Astrocyte (in vitro differentiated cells and primary cell): ENCODE measurements around the gene VKORC1. TPM values are rescaled to one million over a fixed set of nuclear protein-coding genes. Genes with fewer than 3 reads are reported as not detected.

Source experiments
- DNase-seq: peaks from one replicate; pipeline ENCODE4 v3.0.0-alpha.2; 2010; ENCODE audit warnings: low read depth
- FAIRE-seq: peaks from 2 replicates; lab custom pipeline; 2011; peaks lifted over from hg19 to GRCh38; lab: Jason Lieb, UNC
- H2AFZ ChIP-seq: 2 replicates; pipeline ENCODE4 v1.6.0; 2012; ENCODE audit warnings: low read depth, low read length, inconsistent platforms
- H3K27ac ChIP-seq: 2 replicates; pipeline ENCODE4 v1.5.1; 2011; ENCODE audit warnings: low read depth, low read length, inconsistent platforms
- H3K27me3 ChIP-seq: 2 replicates; pipeline ENCODE4 v1.6.0; 2011; ENCODE audit warnings: low read length, inconsistent platforms; ENCODE audit not compliant: insufficient read depth
- H3K36me3 ChIP-seq: 2 replicates; pipeline ENCODE4 v1.5.1; 2011; ENCODE audit warnings: low read length, inconsistent platforms; ENCODE audit not compliant: insufficient read depth
- H3K4me1 ChIP-seq: 2 replicates; pipeline ENCODE4 v1.5.1; 2011; ENCODE audit warnings: low read length, inconsistent platforms; ENCODE audit not compliant: insufficient read depth
- H3K4me2 ChIP-seq: 2 replicates; pipeline ENCODE4 v1.6.0; 2012; ENCODE audit warnings: low read length, inconsistent platforms
- H3K4me3 ChIP-seq: 2 replicates; pipeline ENCODE4 v1.5.1; 2011; ENCODE audit warnings: low read depth, mild to moderate bottlenecking, low read length, inconsistent platforms; ENCODE audit not compliant: insufficient read depth
- H3K79me2 ChIP-seq: 2 replicates; pipeline ENCODE4 v1.6.0; 2012; ENCODE audit warnings: mild to moderate bottlenecking, low read length, inconsistent platforms; ENCODE audit not compliant: insufficient read depth
- H3K9ac ChIP-seq: 2 replicates; pipeline ENCODE4 v1.6.0; 2012; ENCODE audit warnings: mild to moderate bottlenecking, low read length, inconsistent platforms
- H3K9me3 ChIP-seq: 2 replicates; pipeline ENCODE4 v1.5.1; 2012; ENCODE audit warnings: low read depth, mild to moderate bottlenecking, low read length, inconsistent platforms; ENCODE audit not compliant: insufficient read depth
- H4K20me1 ChIP-seq: 2 replicates; pipeline ENCODE4 v1.6.0; 2012; ENCODE audit warnings: low read length, inconsistent platforms; ENCODE audit not compliant: insufficient read depth
- H3K27ac Mint-ChIP-seq: one replicate; pipeline ENCODE4 v1.8.0; 2021; ENCODE audit warnings: mild to moderate bottlenecking, mixed read lengths; ENCODE audit not compliant: unreplicated experiment
- H3K27me3 Mint-ChIP-seq: one replicate; pipeline ENCODE4 v1.8.0; 2021; ENCODE audit warnings: low read depth, mixed read lengths; ENCODE audit not compliant: unreplicated experiment
- H3K36me3 Mint-ChIP-seq: one replicate; pipeline ENCODE4 v1.8.0; 2021; ENCODE audit warnings: low read depth, mixed read lengths; ENCODE audit not compliant: unreplicated experiment
- H3K4me1 Mint-ChIP-seq: one replicate; pipeline ENCODE4 v1.8.0; 2021; ENCODE audit warnings: low read depth, mixed read lengths; ENCODE audit not compliant: unreplicated experiment
- H3K4me3 Mint-ChIP-seq: one replicate; pipeline ENCODE4 v1.8.0; 2021; ENCODE audit warnings: mild to moderate bottlenecking, moderate library complexity, mixed read lengths; ENCODE audit not compliant: unreplicated experiment
- H3K9me3 Mint-ChIP-seq: one replicate; pipeline ENCODE4 v1.8.0; 2021; ENCODE audit warnings: mild to moderate bottlenecking, mixed read lengths; ENCODE audit not compliant: unreplicated experiment
- EZH2 ChIP-seq: IDR thresholded peaks from 2 replicates; pipeline ENCODE4 v1.6.1; 2012; ENCODE audit warnings: mild to moderate bottlenecking, low read length, inconsistent platforms; ENCODE audit not compliant: insufficient read depth
- total RNA-seq: library from RNA; stranded (reverse); gene quantifications from 2 replicates; pipeline ENCODE4 v1.2.1, GENCODE V29; 2021
- TF ChIP-seq, protein P1 (sequence below): IDR thresholded peaks from 2 replicates; pipeline ENCODE4 v1.5.1; 2011; ENCODE audit warnings: low read depth, mild to moderate bottlenecking, inconsistent platforms, low read length, moderate library complexity; ENCODE audit not compliant: insufficient read depth

VKORC1 gene
- total RNA-seq, 1 donor from 2014 or later, result 133 TPM

DNA sequence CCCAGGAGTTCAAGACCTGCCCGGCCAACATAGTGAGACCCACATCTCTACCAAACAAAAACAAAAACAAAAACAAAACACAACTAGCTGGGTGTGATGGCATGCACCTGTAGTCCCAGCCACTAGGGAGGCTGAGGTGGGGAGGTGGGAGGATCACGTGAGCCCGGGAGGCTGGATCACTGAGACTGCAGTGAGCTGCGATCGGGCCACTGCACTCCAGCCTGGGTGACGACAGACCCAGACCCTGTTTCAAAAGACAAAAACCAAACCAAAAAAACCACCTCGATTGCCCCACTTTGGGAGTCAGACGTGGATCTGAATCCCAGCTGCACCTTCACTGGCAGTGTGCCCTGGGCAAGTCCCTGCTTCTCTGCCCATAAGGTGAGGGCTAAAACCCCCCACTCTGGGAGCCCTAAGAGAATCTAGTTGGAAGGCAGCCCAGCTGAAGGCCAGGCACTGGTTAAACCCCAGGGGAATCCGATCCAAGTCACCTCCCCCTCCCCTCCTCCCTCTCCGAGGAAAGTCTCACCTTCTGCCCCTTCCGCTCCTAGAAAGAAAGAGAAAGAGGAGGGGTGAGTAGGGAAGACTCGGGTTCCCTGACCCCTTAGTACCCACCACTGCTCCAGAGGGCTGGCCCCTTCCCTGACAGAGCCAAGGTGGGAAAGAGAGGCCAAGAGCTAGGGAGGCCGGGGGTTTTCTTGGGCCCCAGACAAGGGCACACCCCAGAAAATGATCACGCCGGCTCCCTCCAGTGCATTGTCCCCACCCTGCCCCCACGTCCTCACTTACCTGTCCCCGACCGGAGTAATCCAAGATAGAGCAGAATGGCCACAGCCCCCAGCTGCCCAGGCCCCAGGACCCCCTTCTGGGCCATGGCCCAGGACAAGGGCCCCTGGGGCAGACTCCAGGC, 40.3 kb upstream of the VKORC1 start:
- H3K4me2 ChIP-seq, result peak overlapping the region; percentile 22
- peak overlapping the region; percentile 50 for H3K4me3 Mint-ChIP-seq
- H3K9ac ChIP-seq, result no peak overlapping the region
- no peaks in the 10 kb centered on the region for H3K9me3 ChIP-seq
- H3K4me1 Mint-ChIP-seq, result peaks cover 9% of the 10 kb centered on the region
- peaks cover 6% of the 10 kb centered on the region for H3K27me3 Mint-ChIP-seq
- no peak overlapping the region for H3K27ac ChIP-seq
- no peaks in the 10 kb centered on the region for H3K27me3 ChIP-seq
- DNase-seq (no peak), FAIRE-seq (no peak)
- H3K4me1 ChIP-seq, result peaks cover 25% of the 10 kb centered on the region
- no peak overlapping the region for H2AFZ ChIP-seq
- H3K79me2 ChIP-seq, result no peaks in the 10 kb centered on the region
- no peaks in the 10 kb centered on the region for H4K20me1 ChIP-seq
- peaks cover 2% of the 10 kb centered on the region for H3K9me3 Mint-ChIP-seq
- H3K27ac Mint-ChIP-seq, result peak overlapping the region; percentile 18
- peaks cover 6% of the 10 kb centered on the region for H3K36me3 Mint-ChIP-seq
- TF ChIP-seq, protein P1, sequence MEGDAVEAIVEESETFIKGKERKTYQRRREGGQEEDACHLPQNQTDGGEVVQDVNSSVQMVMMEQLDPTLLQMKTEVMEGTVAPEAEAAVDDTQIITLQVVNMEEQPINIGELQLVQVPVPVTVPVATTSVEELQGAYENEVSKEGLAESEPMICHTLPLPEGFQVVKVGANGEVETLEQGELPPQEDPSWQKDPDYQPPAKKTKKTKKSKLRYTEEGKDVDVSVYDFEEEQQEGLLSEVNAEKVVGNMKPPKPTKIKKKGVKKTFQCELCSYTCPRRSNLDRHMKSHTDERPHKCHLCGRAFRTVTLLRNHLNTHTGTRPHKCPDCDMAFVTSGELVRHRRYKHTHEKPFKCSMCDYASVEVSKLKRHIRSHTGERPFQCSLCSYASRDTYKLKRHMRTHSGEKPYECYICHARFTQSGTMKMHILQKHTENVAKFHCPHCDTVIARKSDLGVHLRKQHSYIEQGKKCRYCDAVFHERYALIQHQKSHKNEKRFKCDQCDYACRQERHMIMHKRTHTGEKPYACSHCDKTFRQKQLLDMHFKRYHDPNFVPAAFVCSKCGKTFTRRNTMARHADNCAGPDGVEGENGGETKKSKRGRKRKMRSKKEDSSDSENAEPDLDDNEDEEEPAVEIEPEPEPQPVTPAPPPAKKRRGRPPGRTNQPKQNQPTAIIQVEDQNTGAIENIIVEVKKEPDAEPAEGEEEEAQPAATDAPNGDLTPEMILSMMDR, result no peak
- no peak for TF ChIP-seq EZH2
- H3K4me3 ChIP-seq, result no peak overlapping the region
- no peaks in the 10 kb centered on the region for H3K36me3 ChIP-seq

DNA sequence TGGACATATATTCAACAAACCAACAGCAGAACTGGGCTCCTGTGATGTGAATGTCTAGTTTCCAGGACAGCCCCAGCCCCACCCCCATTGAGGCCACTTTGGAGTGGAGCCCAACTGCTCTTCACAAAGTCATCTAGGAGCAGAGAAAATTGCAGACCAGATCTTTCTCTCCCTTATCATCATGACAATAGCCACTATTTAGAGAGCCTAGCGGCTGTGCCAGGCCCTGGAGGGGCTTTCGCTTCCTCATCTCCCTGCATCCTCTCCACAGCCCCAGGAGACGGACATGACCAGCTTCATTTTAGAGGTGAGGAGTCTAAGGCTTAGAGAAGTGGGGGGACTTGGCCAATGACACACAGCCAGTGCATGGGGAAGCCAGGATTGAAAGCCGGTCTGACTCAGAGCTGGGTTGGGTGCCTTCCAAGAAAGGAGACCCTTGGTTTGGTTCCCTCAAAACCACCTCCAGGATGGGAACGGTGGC, 39.5 kb upstream of the VKORC1 start:
- no peak overlapping the region for H3K9ac ChIP-seq
- Mint-ChIP-seq H3K9me3 (peaks cover 2% of the 10 kb centered on the region), H3K27me3 (peaks cover 6% of the 10 kb centered on the region), H3K4me3 (no peak overlapping the region), H3K4me1 (peaks cover 9% of the 10 kb centered on the region), H3K27ac (no peak overlapping the region), H3K36me3 (peaks cover 6% of the 10 kb centered on the region)
- DNase-seq (peak; percentile 15), FAIRE-seq (no peak)
- peak overlapping the region; percentile 22 for H3K4me2 ChIP-seq
- H3K4me3 ChIP-seq, result no peak overlapping the region
- TF ChIP-seq, protein P1, result no peak
- TF ChIP-seq EZH2, result no peak
- no peaks in the 10 kb centered on the region for H3K79me2 ChIP-seq
- H3K27me3 ChIP-seq, result no peaks in the 10 kb centered on the region
- H4K20me1 ChIP-seq, result no peaks in the 10 kb centered on the region
- H3K36me3 ChIP-seq, result no peaks in the 10 kb centered on the region
- no peak overlapping the region for H3K27ac ChIP-seq
- H3K9me3 ChIP-seq, result no peaks in the 10 kb centered on the region
- no peak overlapping the region for H2AFZ ChIP-seq
- peaks cover 27% of the 10 kb centered on the region for H3K4me1 ChIP-seq
